Common myeloid progenitor, CD34-positive (primary cell): Measurements from ENCODE around the gene ADGRF3. TPM values are rescaled to one million over a fixed set of nuclear protein-coding genes. Genes with fewer than 3 reads are reported as not detected.

Source experiments
- CTCF ChIA-PET: fragments of 350-600 bp; sonication (Branson Sonifier 250); formaldehyde crosslinking; loops from one replicate; lab custom pipeline; 2021; ENCODE audit warnings: antibody characterized with exemption; lab: Charles Lee
- POLR2A ChIA-PET: fragments of 350-600 bp; sonication (Branson Sonifier 250); formaldehyde crosslinking; loops from one replicate; lab custom pipeline; 2021; ENCODE audit warnings: antibody characterized with exemption; lab: Charles Lee
- DNase-seq, 3 donors: peaks; one replicate each; pipeline versions ENCODE4 v3.0.0 to v3.0.0-alpha.2; 2013
- H3K27ac ChIP-seq, 2 experiments: 1 replicate in 1 of 2; 2 replicates in 1 of 2; pipeline ENCODE4 v1.7.0; 2013; ENCODE audit warnings: inconsistent platforms in 2 of 2, low read length in 2 of 2, mild to moderate bottlenecking in 2 of 2, low read depth in 1 of 2, moderate library complexity in 1 of 2; ENCODE audit not compliant: severe bottlenecking in 2 of 2, insufficient read depth in 1 of 2, poor library complexity in 1 of 2
- H3K27me3 ChIP-seq, 5 experiments: replicated peaks in 2 of 5; 1 replicate in 3 of 5; 2 replicates in 2 of 5; pipeline versions ENCODE4 v1.6.1 to v1.7.0; 2013; ENCODE audit warnings: low read length in 4 of 5, mild to moderate bottlenecking in 2 of 5, moderate library complexity in 2 of 5, inconsistent platforms in 1 of 5; ENCODE audit not compliant: insufficient read depth in 5 of 5, control insufficient read depth in 4 of 5
- H3K36me3 ChIP-seq, 4 experiments: 1 replicate in 2 of 4; 2 replicates in 2 of 4; pipeline versions ENCODE4 v1.6.1 to v1.7.0; 2013; ENCODE audit warnings: low read length in 3 of 4, control low read depth in 1 of 4, mild to moderate bottlenecking in 1 of 4; ENCODE audit not compliant: control insufficient read depth in 4 of 4, insufficient read depth in 4 of 4
- H3K4me1 ChIP-seq, 4 experiments: 1 replicate in 3 of 4; 2 replicates in 1 of 4; pipeline versions ENCODE4 v1.6.1 to v1.7.1; 2013; ENCODE audit warnings: low read length in 3 of 4, mild to moderate bottlenecking in 3 of 4, control low read depth in 1 of 4, inconsistent platforms in 1 of 4, moderate library complexity in 1 of 4; ENCODE audit not compliant: control insufficient read depth in 4 of 4, insufficient read depth in 4 of 4; ENCODE audit errors: control extremely low read depth in 1 of 4
- H3K4me3 ChIP-seq, 7 experiments: 1 replicate in 4 of 7; 2 replicates in 3 of 7; pipeline versions ENCODE4 v1.5.1 to v1.7.0; 2013; ENCODE audit warnings: mild to moderate bottlenecking in 7 of 7, low read length in 6 of 7, moderate library complexity in 6 of 7, inconsistent platforms in 2 of 7, low read depth in 2 of 7, control low read depth in 1 of 7; ENCODE audit not compliant: insufficient read depth in 4 of 7, control insufficient read depth in 1 of 7; ENCODE audit errors: extremely low read depth in 1 of 7
- H3K9me3 ChIP-seq, 5 experiments: 1 replicate in 4 of 5; 2 replicates in 1 of 5; pipeline versions ENCODE4 v1.6.1 to v1.7.1; 2013; ENCODE audit warnings: low read length in 4 of 5, mild to moderate bottlenecking in 2 of 5, inconsistent platforms in 1 of 5, low read depth in 1 of 5, moderate library complexity in 1 of 5; ENCODE audit not compliant: control insufficient read depth in 4 of 5, insufficient read depth in 2 of 5; ENCODE audit errors: control extremely low read depth in 1 of 5
- WGBS: methylation state at CpG from one replicate; pipeline ENCODE4 v1.1.5; 2013; ENCODE audit not compliant: insufficient coverage; 5-methylcytosine and 5-hydroxymethylcytosine counted together
- polyA plus RNA-seq: library from polyadenylated mRNA; unstranded; fragments of 120-200 nt; gene quantifications from one replicate; pipeline ENCODE4 v1.2.1, GENCODE V29; 2013

Gene ADGRF3
- polyA plus RNA-seq: 1.2 TPM

GRCh38 chr2:26346454-26347053, at the start of gene ADGRF3:
Gene ADGRF3, minus strand, starts transcription at chr2:26346789. Its CDS starts 555 bp downstream, at chr2:26346234.
- H3K27me3 ChIP-seq: no peaks in the 10 kb centered on the region
- peaks cover 0 to 6% (median 1%) of the 10 kb centered on the region in 4 experiments for H3K36me3 ChIP-seq
- ChIA-PET POLR2A (interaction anchor here (0.5 to 1.1 kb wide), 2 partner anchors 103 to 139 kb away, joined by 4 read pairs; no protein-coding TSS in a partner anchor), CTCF (interaction anchor here (1.4 kb wide), 1 partner anchor 10 kb away, joined by 4 read pairs; no protein-coding TSS in a partner anchor)
- peaks cover 10 to 34% (median 26%) of the 10 kb centered on the region in 4 experiments for H3K4me1 ChIP-seq
- H3K9me3 ChIP-seq: no peaks in the 10 kb centered on the region
- peak; percentile 60 to 75 (median 71) for DNase-seq
- peak within 1 kb of the TSS; percentile 93 to 94 for H3K27ac ChIP-seq
- WGBS: 0% methylated on average over 16 of the region's 28 CpGs
- peak within 1 kb of the TSS; percentile 80 to 99 (median 96) for H3K4me3 ChIP-seq

- ChIA-PET CTCF (no interaction called here), POLR2A (no interaction called here)
- H3K27me3 ChIP-seq: no peaks in the 10 kb centered on the region
- peaks cover 5 to 32% (median 9%) of the 10 kb centered on the region in 4 experiments for H3K36me3 ChIP-seq
- H3K27ac ChIP-seq: no peak overlapping the region
- WGBS: 72% methylated on average over 4 of the region's 4 CpGs
- no peak for DNase-seq
- H3K9me3 ChIP-seq: no peaks in the 10 kb centered on the region
- H3K4me1 ChIP-seq: peaks cover 0 to 15% (median 1%) of the 10 kb centered on the region in 4 experiments
- no peak overlapping the region for H3K4me3 ChIP-seq
Observed at GRCh38 chr2:26395394-26395793, 48.8 kb upstream of the ADGRF3 start.

GRCh38 chr2:26394694-26395093, 48.1 kb upstream of the ADGRF3 start:
- H3K4me1 ChIP-seq: peaks cover 0 to 8% (median 0%) of the 10 kb centered on the region in 4 experiments
- H3K9me3 ChIP-seq: no peaks in the 10 kb centered on the region
- ChIA-PET CTCF (interaction anchor here (0.7 kb wide), 1 partner anchor 22 kb away, joined by 3 read pairs; no protein-coding TSS in a partner anchor), POLR2A (interaction anchor here (0.7 kb wide), 1 partner anchor 61 kb away, joined by 3 read pairs; no protein-coding TSS in a partner anchor)
- H3K27me3 ChIP-seq: no peaks in the 10 kb centered on the region
- H3K27ac ChIP-seq: no peak overlapping the region
- WGBS: 79% methylated on average over 2 of the region's 4 CpGs
- H3K4me3 ChIP-seq: no peak overlapping the region
- DNase-seq: no peak
- H3K36me3 ChIP-seq: peaks cover 5 to 38% (median 12%) of the 10 kb centered on the region in 4 experiments

GRCh38 chr2:26387189-26387588, 40.6 kb upstream of the ADGRF3 start:
- H3K36me3 ChIP-seq: peaks cover 21 to 51% (median 30%) of the 10 kb centered on the region in 4 experiments
- DNase-seq: no peak
- no CpG with 5 or more reads among the region's 4 CpGs for WGBS
- no peak overlapping the region for H3K4me3 ChIP-seq
- H3K4me1 ChIP-seq: no peaks in the 10 kb centered on the region
- CTCF ChIA-PET: interaction anchor here (0.6 kb wide), 1 partner anchor 437 kb away, joined by 3 read pairs; no protein-coding TSS in a partner anchor
- H3K27ac ChIP-seq: no peak overlapping the region
- H3K27me3 ChIP-seq: no peaks in the 10 kb centered on the region
- H3K9me3 ChIP-seq: no peaks in the 10 kb centered on the region
- POLR2A ChIA-PET: no interaction called here

- CTCF ChIA-PET: interaction anchor here (1.0 kb wide), 1 partner anchor 21 kb away, joined by 3 read pairs; no protein-coding TSS in a partner anchor
- H3K9me3 ChIP-seq: no peaks in the 10 kb centered on the region
- H3K36me3 ChIP-seq: peaks cover 22 to 44% (median 27%) of the 10 kb centered on the region in 4 experiments
- H3K27me3 ChIP-seq: no peaks in the 10 kb centered on the region
- H3K4me1 ChIP-seq: no peaks in the 10 kb centered on the region
- no peak overlapping the region for H3K4me3 ChIP-seq
- no peak overlapping the region for H3K27ac ChIP-seq
- POLR2A ChIA-PET: interaction anchor here (0.6 kb wide), 1 partner anchor 358 kb away, joined by 4 read pairs; no protein-coding TSS in a partner anchor
- no peak for DNase-seq
Observed at GRCh38 chr2:26384597-26384996, 38.0 kb upstream of the ADGRF3 start.

- H3K36me3 ChIP-seq: peaks cover 19 to 40% (median 25%) of the 10 kb centered on the region in 4 experiments
- H3K27ac ChIP-seq: no peak overlapping the region
- 93% methylated on average over 3 of the region's 9 CpGs for WGBS
- POLR2A ChIA-PET: no interaction called here
- no peaks in the 10 kb centered on the region for H3K9me3 ChIP-seq
- H3K27me3 ChIP-seq: no peaks in the 10 kb centered on the region
- no peak overlapping the region for H3K4me3 ChIP-seq
- CTCF ChIA-PET: interaction anchor here (1.0 kb wide), 1 partner anchor 22 kb away, joined by 3 read pairs; no protein-coding TSS in a partner anchor
- H3K4me1 ChIP-seq: no peaks in the 10 kb centered on the region
- no peak for DNase-seq
Observed at GRCh38 chr2:26384183-26384582, 37.6 kb upstream of the ADGRF3 start.

- H3K4me1 ChIP-seq: no peaks in the 10 kb centered on the region
- CTCF ChIA-PET: interaction anchor here (1.1 to 1.2 kb wide), 2 partner anchors 10 to 16 kb away, joined by 4 read pairs; no protein-coding TSS in a partner anchor
- POLR2A ChIA-PET: no interaction called here
- WGBS: 100% methylated on average over 2 of the region's 3 CpGs
- DNase-seq: no peak
- H3K36me3 ChIP-seq: peaks cover 15 to 46% (median 29%) of the 10 kb centered on the region in 4 experiments
- no peak overlapping the region for H3K4me3 ChIP-seq
- H3K9me3 ChIP-seq: no peaks in the 10 kb centered on the region
- H3K27ac ChIP-seq: no peak overlapping the region
- no peaks in the 10 kb centered on the region for H3K27me3 ChIP-seq
Observed at GRCh38 chr2:26382564-26382963, 36.0 kb upstream of the ADGRF3 start.
